HepG2 (cell line): ENCODE measurements around the gene DIP2C. TPM values are rescaled to one million over a fixed set of nuclear protein-coding genes. Genes with fewer than 3 reads are reported as not detected.

Experiments
- ATAC-seq: fragments of 200-7000 bp; cut with Tn5 transposase; 3 replicates; pipeline ENCODE4 v1.9.1; 2020; ENCODE audit warnings: mild to moderate bottlenecking, moderate library complexity
- BruUV-seq: library from RNA; stranded (reverse); fragments of 400-500 nt; replicated peaks from 2 replicates; lab custom pipeline; 2021; lab: Mats Ljungman, UMichigan
- CTCF ChIA-PET: fragments of 300-600 bp; formaldehyde crosslinking; extraction: SDS; loops from one replicate; lab custom pipeline; 2021; ENCODE audit warnings: low total read pairs, inconsistent platforms, low intra/inter-chr PET ratio; lab: Yijun Ruan, JAX
- POLR2A ChIA-PET: fragments of 350-600 bp; sonication (Branson Sonifier 250); formaldehyde crosslinking; loops from one replicate; lab custom pipeline; 2020; ENCODE audit warnings: antibody characterized with exemption, inconsistent platforms; lab: Yijun Ruan, JAX
- DNase-seq: peaks from one replicate; pipeline ENCODE4 v3.0.0-alpha.2; 2015; ENCODE audit warnings: low spot score
- FAIRE-seq: peaks from 3 replicates; lab custom pipeline; 2011; peaks lifted over from hg19 to GRCh38; lab: Jason Lieb, UNC
- H2AFZ ChIP-seq: one replicate; pipeline ENCODE4 v1.6.1; 2011; ENCODE audit warnings: low read length, inconsistent platforms
- H3K27ac ChIP-seq: fragments of 300-600 bp; 3 replicates; pipeline ENCODE4 v1.8.0; 2011; ENCODE audit warnings: mixed run types, mild to moderate bottlenecking, mixed read lengths, low read length, inconsistent platforms; ENCODE audit not compliant: insufficient read depth; ENCODE audit errors: extremely low read length
- H3K27me3 ChIP-seq, 2 experiments: fragments of 200-600 bp in 1 of 2; 2 replicates in 1 of 2; 3 replicates in 1 of 2; pipeline versions ENCODE4 v1.6.0 to v1.8.0; 2011; ENCODE audit warnings: low read length in 2 of 2, mild to moderate bottlenecking in 2 of 2, moderate library complexity in 2 of 2, inconsistent platforms in 1 of 2; ENCODE audit not compliant: insufficient read depth in 2 of 2, control insufficient read depth in 1 of 2
- H3K36me3 ChIP-seq, 2 experiments: fragments of 200-600 bp in 1 of 2; replicated peaks in 1 of 2; 2 replicates in 1 of 2; 3 replicates in 1 of 2; pipeline versions ENCODE4 v1.5.1 to v1.8.0; 2011; ENCODE audit warnings: low read length in 2 of 2, inconsistent platforms in 1 of 2; ENCODE audit not compliant: insufficient read depth in 2 of 2, control insufficient read depth in 1 of 2
- H3K4me1 ChIP-seq: 2 replicates; pipeline ENCODE4 v1.5.1; 2012; ENCODE audit warnings: low read length, inconsistent platforms; ENCODE audit not compliant: insufficient read depth
- H3K4me2 ChIP-seq: 2 replicates; pipeline ENCODE4 v1.6.0; 2011; ENCODE audit warnings: low read depth, low read length, inconsistent platforms
- H3K4me3 ChIP-seq, 3 experiments: fragments of 200-600 bp in 1 of 3; sonication (generic), shearing (Covaris generic) in 1 of 3; replicated peaks in 1 of 3; 2 replicates each; pipeline ENCODE4 v1.5.1; 2011 to 2016; ENCODE audit warnings: low read length in 3 of 3, inconsistent platforms in 2 of 3, low read depth in 2 of 3, mild to moderate bottlenecking in 2 of 3, control low read depth in 1 of 3, mixed read lengths in 1 of 3; ENCODE audit not compliant: insufficient read depth in 1 of 3
- H3K79me2 ChIP-seq: one replicate; pipeline ENCODE4 v1.6.1; 2011; ENCODE audit warnings: low read length, inconsistent platforms; ENCODE audit not compliant: insufficient read depth
- H3K9ac ChIP-seq: 2 replicates; pipeline ENCODE4 v1.6.0; 2011; ENCODE audit warnings: mild to moderate bottlenecking, low read depth, low read length, inconsistent platforms; ENCODE audit not compliant: insufficient read depth
- H3K9me3 ChIP-seq: 2 replicates; pipeline ENCODE4 v1.5.1; 2012; ENCODE audit warnings: mild to moderate bottlenecking, low read length
- H4K20me1 ChIP-seq: 2 replicates; pipeline ENCODE4 v1.6.0; 2011; ENCODE audit warnings: inconsistent platforms, mild to moderate bottlenecking, low read length, moderate library complexity; ENCODE audit not compliant: insufficient read depth
- ARNTL ChIP-seq: sonication (generic); formaldehyde crosslinking; IDR thresholded peaks from 2 replicates; pipeline ENCODE4 v1.4.0; 2020; ENCODE audit warnings: mild to moderate bottlenecking, missing genetic modification reagents
- ETV5 ChIP-seq: IDR thresholded peaks from 2 replicates; pipeline ENCODE4 v1.6.1; 2018; ENCODE audit warnings: missing biosample characterization, missing genetic modification reagents, inconsistent platforms, borderline replicate concordance
- GZF1 ChIP-seq: sonication (generic); formaldehyde crosslinking; IDR thresholded peaks from 2 replicates; pipeline ENCODE4 v1.5.1; 2020; ENCODE audit warnings: mild to moderate bottlenecking, missing genetic modification reagents
- HOXA9 ChIP-seq: sonication (generic); formaldehyde crosslinking; IDR thresholded peaks from 2 replicates; pipeline ENCODE4 v1.8.1; 2022; ENCODE audit warnings: missing genetic modification reagents, mild to moderate bottlenecking, moderate library complexity, borderline replicate concordance
- NAIF1 ChIP-seq: sonication (generic); formaldehyde crosslinking; IDR thresholded peaks from 2 replicates; pipeline ENCODE4 v1.5.0; 2020; ENCODE audit warnings: mild to moderate bottlenecking, missing genetic modification reagents, borderline replicate concordance
- NFKBIZ ChIP-seq: IDR thresholded peaks from 2 replicates; pipeline ENCODE4 v1.6.1; 2018; ENCODE audit warnings: missing genetic modification reagents, missing compliant biosample characterization
- XRCC5 ChIP-seq: fragments of 200-400 bp; formaldehyde crosslinking; optimal IDR thresholded peaks from 2 replicates; pipeline ENCODE3; 2017; ENCODE audit warnings: mild to moderate bottlenecking, low read length
- ZFP62 ChIP-seq: sonication (generic); formaldehyde crosslinking; IDR thresholded peaks from 2 replicates; pipeline ENCODE4 v1.4.0; 2020; ENCODE audit warnings: missing genetic modification reagents
- ZNF124 ChIP-seq: sonication (generic); formaldehyde crosslinking; IDR thresholded peaks from 2 replicates; pipeline ENCODE4 v1.4.0; 2020; ENCODE audit warnings: missing genetic modification reagents
- ZNF543 ChIP-seq: sonication (generic); formaldehyde crosslinking; IDR thresholded peaks from 2 replicates; pipeline ENCODE4 v1.4.0; 2020; ENCODE audit warnings: mild to moderate bottlenecking, missing genetic modification reagents
- ZNF564 ChIP-seq: sonication (generic); formaldehyde crosslinking; IDR thresholded peaks from 2 replicates; pipeline ENCODE4 v1.8.1; 2023; ENCODE audit warnings: mild to moderate bottlenecking, missing genetic modification reagents
- ZNF605 ChIP-seq: sonication (generic); formaldehyde crosslinking; IDR thresholded peaks from 2 replicates; pipeline ENCODE4 v1.8.0; 2022; ENCODE audit warnings: mild to moderate bottlenecking, missing genetic modification reagents
- WGBS: methylation state at CpG from one replicate; pipeline ENCODE4 v1.1.6; 2017; ENCODE audit warnings: low lambda C conversion rate; 5-methylcytosine and 5-hydroxymethylcytosine counted together
- in situ Hi-C: cut with HindIII; loops from 2 replicates; pipeline ENCODE4 v1.10.0; 2017; ENCODE audit warnings: low pct_unique_long_range_greater_than_20kb; ENCODE audit not compliant: extremely low pct_ligation_motif_present
- intact Hi-C: fragments of 100-400 bp; cut with micrococcal nuclease; formaldehyde crosslinking; loops from one replicate; pipeline ENCODE4 v1.10.0; 2022; ENCODE audit not compliant: unreplicated experiment
- polyA plus RNA-seq, 8 experiments: library from polyadenylated mRNA; depleted of rRNA in 3 of 8; stranded (reverse) in 7 of 8; unstranded in 1 of 8; fragments of >200 nt; fragmentation: Illumina TruSeq in 4 of 8; extraction: Trizol in 4 of 8; gene quantifications; 2 replicates each; pipeline versions ENCODE4 v1.2.1 to v1.2.3, GENCODE V29; 2011 to 2016; ENCODE audit warnings: low read depth in 4 of 8, missing spikeins in 1 of 8, mixed read lengths in 1 of 8; ENCODE audit not compliant: insufficient read depth in 1 of 8
- total RNA-seq, 5 experiments: library from RNA; depleted of rRNA; stranded (reverse); fragments of >200 nt; fragmentation: Illumina TruSeq; extraction: Trizol; gene quantifications; 2 replicates each; pipeline ENCODE4 v1.2.3, GENCODE V29; 2016; ENCODE audit warnings: low read depth in 1 of 5
- TF ChIP-seq, protein P1 (sequence below): sonication (generic); formaldehyde crosslinking; IDR thresholded peaks from 2 replicates; pipeline ENCODE4 v1.4.0; 2020; ENCODE audit warnings: missing genetic modification reagents
- TF ChIP-seq, protein P2 (sequence below): sonication (generic); formaldehyde crosslinking; IDR thresholded peaks from 2 replicates; pipeline ENCODE4 v1.4.0; 2020; ENCODE audit warnings: missing genetic modification reagents
- TF ChIP-seq, protein P3 (sequence below): sonication (generic); formaldehyde crosslinking; IDR thresholded peaks from 2 replicates; pipeline ENCODE4 v1.4.0; 2020; ENCODE audit warnings: missing genetic modification reagents, borderline replicate concordance

Gene DIP2C
- total and polyA plus RNA-seq, 2 of the 13 experiments (the other 11 are each of a cell fraction or from before 2014, with no cell fraction given), result 2.2 to 2.7 TPM

GRCh38 chr10:572696-573095 is 116.8 kb downstream of the DIP2C start:
- DNase-seq, result no peak
- Histone ChIP-seq H3K36me3 (no peaks in the 10 kb centered on the region), H3K79me2 (no peaks in the 10 kb centered on the region), H3K4me3 (no peak overlapping the region), H3K4me1 (no peaks in the 10 kb centered on the region; the same call in 1 of the 2 replicates), H3K27me3 (no peaks in the 10 kb centered on the region), H4K20me1 (no peaks in the 10 kb centered on the region), H2AFZ (no peak overlapping the region), H3K9me3 (no peaks in the 10 kb centered on the region), H3K4me2 (no peak overlapping the region), H3K9ac (no peak overlapping the region), H3K27ac (no peak overlapping the region)
- ATAC-seq, result no peak
- TF ChIP-seq, protein P1, sequence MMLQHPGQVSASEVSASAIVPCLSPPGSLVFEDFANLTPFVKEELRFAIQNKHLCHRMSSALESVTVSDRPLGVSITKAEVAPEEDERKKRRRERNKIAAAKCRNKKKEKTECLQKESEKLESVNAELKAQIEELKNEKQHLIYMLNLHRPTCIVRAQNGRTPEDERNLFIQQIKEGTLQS (CRISPR knock-in tag), result no peak
- TF ChIP-seq GZF1, result no peak
- ChIA-PET POLR2A (no interaction called here), CTCF (no interaction called here)
- FAIRE-seq, result no peak
- in situ Hi-C loops, result no loop called here
- no TSS peak for BruUV-seq
- intact Hi-C loops, result loop anchor here (5.0 kb wide), 1 partner anchor 220 kb away; no protein-coding TSS in a partner anchor
- 87% methylated on average over 12 of the region's 12 CpGs for WGBS

- no TSS peak for BruUV-seq
- no peak overlapping the region for H3K27ac ChIP-seq
- ChIA-PET POLR2A (no interaction called here), CTCF (no interaction called here)
- H3K4me3 ChIP-seq, result no peak overlapping the region
- DNase-seq, result no peak
- H3K4me1 ChIP-seq, result no peaks in the 10 kb centered on the region; the same call in 1 of the 2 replicates
- H3K9me3 ChIP-seq, result no peaks in the 10 kb centered on the region
- intact Hi-C loops (loop anchor here (5.0 kb wide), 1 partner anchor 220 kb away; no protein-coding TSS in a partner anchor), in situ Hi-C loops (no loop called here)
- no peak for ATAC-seq
- H4K20me1 ChIP-seq, result no peaks in the 10 kb centered on the region
- no peak overlapping the region for H3K4me2 ChIP-seq
- no peaks in the 10 kb centered on the region for H3K36me3 ChIP-seq
- no peaks in the 10 kb centered on the region for H3K27me3 ChIP-seq
- H3K9ac ChIP-seq, result no peak overlapping the region
- no peak for FAIRE-seq
- H2AFZ ChIP-seq, result no peak overlapping the region
- WGBS, result 84% methylated on average over 21 of the region's 21 CpGs
- H3K79me2 ChIP-seq, result no peaks in the 10 kb centered on the region
- TF ChIP-seq, protein P2, sequence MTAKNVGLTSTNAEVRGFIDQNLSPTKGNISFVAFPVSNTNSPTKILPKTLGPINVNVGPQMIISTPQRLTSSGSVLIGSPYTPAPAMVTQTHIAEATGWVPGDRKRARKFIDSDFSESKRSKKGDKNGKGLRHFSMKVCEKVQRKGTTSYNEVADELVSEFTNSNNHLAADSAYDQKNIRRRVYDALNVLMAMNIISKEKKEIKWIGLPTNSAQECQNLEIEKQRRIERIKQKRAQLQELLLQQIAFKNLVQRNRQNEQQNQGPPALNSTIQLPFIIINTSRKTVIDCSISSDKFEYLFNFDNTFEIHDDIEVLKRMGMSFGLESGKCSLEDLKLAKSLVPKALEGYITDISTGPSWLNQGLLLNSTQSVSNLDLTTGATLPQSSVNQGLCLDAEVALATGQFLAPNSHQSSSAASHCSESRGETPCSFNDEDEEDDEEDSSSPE (CRISPR knock-in tag), result no peak
- TF ChIP-seq ZNF564 (no peak), XRCC5 (no peak), ZNF605 (CRISPR knock-in tag) (no peak), ZNF543 (CRISPR knock-in tag) (no peak), ZNF124 (CRISPR knock-in tag) (no peak), HOXA9 (CRISPR knock-in tag) (no peak), NFKBIZ (CRISPR knock-in tag) (no peak), ARNTL (CRISPR knock-in tag) (no peak), ZFP62 (CRISPR knock-in tag) (no peak), NAIF1 (no peak), ETV5 (CRISPR knock-in tag) (no peak)
- TF ChIP-seq, protein P3, sequence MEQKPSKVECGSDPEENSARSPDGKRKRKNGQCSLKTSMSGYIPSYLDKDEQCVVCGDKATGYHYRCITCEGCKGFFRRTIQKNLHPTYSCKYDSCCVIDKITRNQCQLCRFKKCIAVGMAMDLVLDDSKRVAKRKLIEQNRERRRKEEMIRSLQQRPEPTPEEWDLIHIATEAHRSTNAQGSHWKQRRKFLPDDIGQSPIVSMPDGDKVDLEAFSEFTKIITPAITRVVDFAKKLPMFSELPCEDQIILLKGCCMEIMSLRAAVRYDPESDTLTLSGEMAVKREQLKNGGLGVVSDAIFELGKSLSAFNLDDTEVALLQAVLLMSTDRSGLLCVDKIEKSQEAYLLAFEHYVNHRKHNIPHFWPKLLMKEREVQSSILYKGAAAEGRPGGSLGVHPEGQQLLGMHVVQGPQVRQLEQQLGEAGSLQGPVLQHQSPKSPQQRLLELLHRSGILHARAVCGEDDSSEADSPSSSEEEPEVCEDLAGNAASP, result no peak
Observed at GRCh38 chr10:571688-572451, 117.6 kb downstream of the DIP2C start.
